Measurements from ENCODE around the gene FAM53A.

FAM53A gene

DNA sequence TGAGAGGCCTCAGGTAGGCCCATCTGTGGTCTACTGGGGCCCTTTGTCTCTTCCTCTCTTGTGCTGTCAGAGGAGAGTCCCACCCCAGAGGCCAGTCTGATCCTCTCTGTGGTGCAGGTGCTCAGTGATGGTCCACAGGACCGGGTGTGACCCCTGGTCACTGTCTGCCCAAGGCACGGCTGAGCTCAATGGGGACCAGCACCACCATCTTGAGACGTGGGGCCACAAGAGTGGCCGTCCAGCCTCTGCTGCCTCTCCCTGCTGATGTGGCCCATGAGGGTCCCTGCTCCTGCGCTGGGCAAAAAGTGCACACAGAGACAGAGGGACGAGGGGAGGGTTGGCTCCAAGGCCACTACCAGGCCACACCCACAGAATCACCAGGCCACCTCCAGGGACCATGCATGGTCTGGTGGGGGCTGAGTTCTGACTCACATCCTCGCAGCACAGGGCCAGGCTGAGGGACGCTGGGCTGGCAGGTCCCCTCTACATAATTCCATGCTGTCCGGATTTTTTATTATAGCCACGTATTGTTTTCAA lies 88.3 kb downstream of the FAM53A start:
- no peaks in the 10 kb centered on the region for H3K9me3 Mint-ChIP-seq
- no peaks in the 10 kb centered on the region for H3K4me1 Mint-ChIP-seq
- no peak overlapping the region for H3K27ac Mint-ChIP-seq
- H3K36me3 Mint-ChIP-seq: no peaks in the 10 kb centered on the region
- H3K4me3 Mint-ChIP-seq: no peak overlapping the region
- no peaks in the 10 kb centered on the region for H3K27me3 Mint-ChIP-seq

DNA sequence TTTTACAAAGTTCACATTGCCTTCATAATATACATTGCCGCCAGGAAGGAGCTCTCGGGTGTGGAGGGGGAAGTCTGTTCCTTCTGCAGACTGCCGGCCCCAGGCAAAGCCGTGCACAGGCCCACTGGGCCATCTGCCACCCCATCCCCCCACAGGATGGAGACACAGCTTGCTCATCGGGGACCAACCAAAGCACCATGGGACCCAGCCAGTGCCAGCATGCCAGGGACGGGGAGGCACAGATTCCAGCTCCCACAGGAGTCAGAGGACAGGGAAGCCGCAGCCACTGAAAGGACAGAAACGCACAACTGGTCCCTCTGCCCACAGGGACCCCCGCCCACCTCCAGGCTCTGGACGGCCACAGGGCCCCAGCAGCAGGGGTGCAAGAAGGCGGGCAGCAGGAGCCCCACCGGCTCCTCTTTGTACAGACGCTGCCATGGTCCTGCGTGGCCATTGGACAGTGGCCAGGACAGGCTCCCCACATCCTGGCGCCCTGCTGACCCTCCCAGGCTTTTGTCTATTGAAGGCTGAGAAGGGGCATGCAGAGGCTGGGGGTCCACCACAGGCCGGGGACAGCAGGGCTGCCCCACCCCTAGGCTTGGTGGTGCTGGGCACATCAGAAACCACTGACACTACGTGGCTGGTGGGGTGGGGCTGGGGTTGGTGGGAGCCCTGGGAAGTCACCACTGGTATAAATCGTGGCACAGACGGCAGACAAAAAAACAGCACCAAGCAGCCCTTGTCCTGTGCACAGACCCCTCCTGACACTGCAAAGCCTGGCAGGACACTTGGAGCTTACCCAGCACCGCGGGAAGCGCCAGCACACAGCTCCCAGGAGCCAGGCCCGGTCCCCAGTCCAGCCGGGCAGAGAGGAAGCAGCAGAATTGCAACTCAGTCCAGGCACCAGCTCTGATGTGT lies 89.0 kb downstream of the FAM53A start:
- H3K27me3 Mint-ChIP-seq: peaks cover 4% of the 10 kb centered on the region
- H3K9me3 Mint-ChIP-seq: peaks cover 4% of the 10 kb centered on the region
- no peak overlapping the region for H3K27ac Mint-ChIP-seq
- peaks cover 3% of the 10 kb centered on the region for H3K36me3 Mint-ChIP-seq
- H3K4me3 Mint-ChIP-seq: no peak overlapping the region
- H3K4me1 Mint-ChIP-seq: no peaks in the 10 kb centered on the region

DNA sequence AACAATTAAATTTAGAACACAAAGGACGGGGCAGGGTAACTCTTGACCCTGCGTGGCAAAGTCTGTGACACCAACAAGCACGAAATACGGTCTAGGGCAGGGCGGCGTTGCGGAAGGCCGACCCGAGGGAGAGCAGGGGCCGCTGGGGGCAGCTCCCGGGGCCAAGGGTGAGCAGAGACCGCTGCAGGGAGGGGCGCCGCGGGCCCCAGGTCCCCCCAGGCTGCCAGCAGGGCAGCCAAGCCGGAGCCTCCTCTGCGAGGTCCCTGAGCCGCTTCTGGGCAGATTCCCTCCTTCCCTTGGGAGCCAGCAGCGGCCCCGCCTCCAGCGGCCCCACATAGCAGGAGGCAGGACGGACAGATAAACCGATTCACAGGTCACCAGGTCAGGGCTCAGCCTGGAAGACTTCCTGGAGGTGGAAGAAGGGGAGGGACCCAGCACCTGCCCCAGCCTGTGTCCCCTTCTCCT lies 90.2 kb downstream of the FAM53A start:
- no peak overlapping the region for H3K27ac Mint-ChIP-seq
- H3K4me1 Mint-ChIP-seq: no peaks in the 10 kb centered on the region
- peaks cover 10% of the 10 kb centered on the region for H3K9me3 Mint-ChIP-seq
- peaks cover 7% of the 10 kb centered on the region for H3K36me3 Mint-ChIP-seq
- H3K4me3 Mint-ChIP-seq: no peak overlapping the region
- peaks cover 4% of the 10 kb centered on the region for H3K27me3 Mint-ChIP-seq

DNA sequence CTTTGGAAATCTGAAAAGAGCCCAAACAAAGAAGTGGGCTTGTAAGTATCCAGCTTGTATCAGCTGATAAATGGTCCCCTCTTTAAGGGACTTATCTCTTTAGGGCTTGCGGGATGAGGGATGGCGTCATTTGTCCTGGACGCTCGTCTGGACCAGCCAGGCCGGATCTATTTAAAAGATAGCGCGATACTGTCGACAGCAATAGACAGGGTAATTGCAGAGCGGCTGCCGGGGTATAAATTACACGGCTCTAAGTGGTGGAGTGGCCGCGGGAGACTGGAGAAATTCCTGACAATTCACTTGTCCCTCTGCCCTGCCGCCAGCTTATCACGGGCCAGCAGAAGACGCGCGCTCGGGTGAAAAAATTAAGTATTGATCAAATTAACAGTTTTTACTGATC lies 90.7 kb downstream of the FAM53A start:
- H3K9me3 Mint-ChIP-seq: peaks cover 14% of the 10 kb centered on the region
- peaks cover 4% of the 10 kb centered on the region for H3K27me3 Mint-ChIP-seq
- H3K27ac Mint-ChIP-seq: no peak overlapping the region
- no peak overlapping the region for H3K4me3 Mint-ChIP-seq
- H3K4me1 Mint-ChIP-seq: no peaks in the 10 kb centered on the region
- H3K36me3 Mint-ChIP-seq: peaks cover 7% of the 10 kb centered on the region

DNA sequence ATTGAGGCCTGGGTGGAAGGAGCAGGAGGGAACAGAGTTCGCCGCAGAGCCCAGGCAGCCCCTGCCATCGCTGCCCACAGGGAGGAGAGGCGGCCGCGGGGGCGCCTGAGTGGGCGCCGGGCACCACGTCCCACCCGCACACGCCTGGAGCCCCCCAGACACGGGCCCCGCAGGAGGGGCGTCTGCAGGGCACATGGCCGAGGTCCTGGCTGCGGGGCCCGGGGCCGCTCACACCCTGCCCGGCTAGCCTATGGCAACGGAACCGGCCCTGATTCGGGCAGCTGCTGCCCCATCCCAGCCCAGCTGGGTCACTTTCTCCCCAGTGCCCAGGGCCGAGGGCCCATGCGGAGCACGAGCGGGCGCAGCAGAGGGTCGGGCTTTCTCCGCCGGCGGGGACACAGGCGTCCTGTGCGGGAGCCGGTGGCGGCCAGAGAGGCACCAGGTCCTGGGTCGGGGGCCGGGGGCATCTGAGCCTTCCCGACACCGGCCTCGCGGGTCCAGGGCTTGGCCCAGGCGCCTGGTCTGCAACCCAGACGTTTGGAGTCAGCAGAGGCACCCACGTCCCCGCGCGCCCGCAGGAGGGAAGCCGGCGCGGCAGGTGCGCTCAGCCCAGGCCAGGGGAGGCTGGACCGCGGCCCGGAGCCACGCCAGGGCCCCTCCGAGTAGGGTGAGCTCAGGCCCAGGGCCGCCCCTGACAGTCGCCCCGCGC lies 91.2 kb downstream of the FAM53A start:
- H3K4me3 Mint-ChIP-seq: no peak overlapping the region
- H3K27me3 Mint-ChIP-seq: peaks cover 4% of the 10 kb centered on the region

DNA sequence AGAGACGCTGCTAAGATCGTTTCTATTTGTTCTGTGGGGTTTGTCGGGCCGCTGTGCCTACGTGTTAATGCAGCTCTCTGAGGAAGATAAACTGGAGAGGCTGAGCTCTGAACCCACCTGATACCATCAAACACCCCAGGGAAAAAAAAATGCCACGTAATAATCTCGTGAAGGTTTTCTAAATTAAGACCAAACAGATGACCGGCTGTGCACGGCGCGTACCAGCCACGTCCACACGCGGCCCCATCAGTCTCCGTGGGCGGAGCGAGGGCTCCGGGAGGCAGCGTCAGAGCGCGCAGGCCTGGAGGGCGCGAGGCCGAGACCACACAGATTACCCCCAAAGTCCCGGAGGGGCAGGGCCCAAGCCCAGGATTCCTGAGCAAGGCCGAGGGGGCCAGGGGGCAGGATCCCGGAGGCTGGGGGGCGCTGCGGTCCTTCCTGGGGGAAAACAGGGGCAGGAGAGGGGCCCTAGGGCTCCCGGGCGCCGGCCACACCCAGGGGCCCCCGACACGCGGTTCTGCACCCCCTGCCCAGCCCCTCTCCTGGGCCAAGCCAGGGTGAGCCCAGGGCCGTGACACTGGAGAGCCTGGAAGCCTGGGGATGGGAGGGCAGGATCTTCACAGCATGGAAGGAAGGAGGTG lies 91.9 kb downstream of the FAM53A start:
- Mint-ChIP-seq H3K27ac (no peak overlapping the region), H3K4me3 (no peak overlapping the region), H3K4me1 (no peaks in the 10 kb centered on the region), H3K9me3 (peaks cover 16% of the 10 kb centered on the region), H3K36me3 (peaks cover 7% of the 10 kb centered on the region), H3K27me3 (peaks cover 4% of the 10 kb centered on the region)

More for the DNA sequence above, 91.2 kb downstream of the FAM53A start:
- Mint-ChIP-seq H3K9me3 (peaks cover 15% of the 10 kb centered on the region), H3K4me1 (no peaks in the 10 kb centered on the region), H3K36me3 (peaks cover 7% of the 10 kb centered on the region), H3K27ac (no peak overlapping the region)

DNA sequence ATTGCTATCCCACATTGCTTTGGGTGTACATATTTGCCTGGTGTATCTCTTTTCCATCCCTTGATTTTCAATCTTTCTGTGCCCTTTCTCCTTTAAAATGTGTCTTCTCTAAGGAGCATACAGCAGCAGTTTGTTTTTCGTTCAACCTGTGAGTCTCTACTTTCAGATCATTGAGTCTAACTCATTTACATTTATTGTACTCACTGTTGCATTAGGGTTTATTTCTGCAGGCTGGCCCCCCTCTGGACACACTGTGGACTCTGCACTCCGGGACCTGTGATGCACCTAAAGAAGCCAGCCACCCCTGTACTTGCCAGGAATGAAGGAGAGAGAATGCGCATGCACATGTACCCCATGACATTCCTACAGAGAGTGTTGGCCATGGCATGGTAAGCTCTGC lies 93.0 kb downstream of the FAM53A start:
- Mint-ChIP-seq H3K4me3 (no peak overlapping the region), H3K4me1 (no peaks in the 10 kb centered on the region), H3K36me3 (peaks cover 7% of the 10 kb centered on the region), H3K27me3 (peaks cover 4% of the 10 kb centered on the region), H3K27ac (no peak overlapping the region), H3K9me3 (peaks cover 19% of the 10 kb centered on the region)

DNA sequence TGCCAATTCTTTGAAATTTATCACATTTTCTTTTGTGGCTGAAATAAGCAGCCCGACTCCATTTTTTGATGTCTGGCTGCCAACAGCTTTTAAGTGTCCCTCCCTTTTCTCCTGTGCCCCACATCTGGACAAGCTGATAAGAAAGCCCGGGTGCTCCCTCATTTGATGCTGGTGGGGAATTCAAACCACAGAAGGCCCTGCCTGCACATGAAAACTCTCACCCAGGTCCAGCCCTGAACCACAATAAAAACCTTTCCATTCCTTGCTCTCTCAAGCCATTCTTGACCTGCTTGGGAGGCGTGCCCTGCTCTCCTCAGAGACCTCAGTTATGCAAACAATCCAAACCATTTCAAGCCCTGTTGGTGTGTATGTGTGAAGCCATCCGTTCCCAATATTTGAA lies 93.9 kb downstream of the FAM53A start:
- peaks cover 7% of the 10 kb centered on the region for H3K36me3 Mint-ChIP-seq
- peaks cover 4% of the 10 kb centered on the region for H3K27me3 Mint-ChIP-seq
- no peak overlapping the region for H3K4me3 Mint-ChIP-seq
- H3K27ac Mint-ChIP-seq: no peak overlapping the region
- H3K9me3 Mint-ChIP-seq: peaks cover 19% of the 10 kb centered on the region
- H3K4me1 Mint-ChIP-seq: no peaks in the 10 kb centered on the region
